GM23338 (cell line): ENCODE results near the gene PRDM11. TPM values are rescaled to one million over a fixed set of nuclear protein-coding genes. Genes with fewer than 3 reads are reported as not detected.

Source experiments
- ATAC-seq: fragments of 200-7000 bp; cut with Tn5 transposase; 3 replicates; pipeline ENCODE4 v1.9.1; 2020
- DNase-seq: peaks from one replicate; pipeline ENCODE4 v3.0.0-alpha.2; 2015; ENCODE audit warnings: low spot score
- H2AFZ ChIP-seq: fragments of 200-600 bp; sonication (generic); 2 replicates; pipeline ENCODE4 v1.8.0; 2016; ENCODE audit warnings: antibody characterized with exemption, mild to moderate bottlenecking, moderate library complexity
- H3F3A ChIP-seq: fragments of 200-600 bp; sonication (generic); replicated peaks from 2 replicates; pipeline ENCODE4 v1.8.0; 2017; ENCODE audit warnings: antibody characterized with exemption, mixed run types, low read depth
- H3K27ac ChIP-seq: fragments of 200-600 bp; sonication (generic); 2 replicates; pipeline ENCODE4 v1.6.1; 2016; ENCODE audit warnings: low read depth
- H3K27me3 ChIP-seq: fragments of 200-600 bp; sonication (generic); 2 replicates; pipeline ENCODE4 v1.8.0; 2016; ENCODE audit warnings: mild to moderate bottlenecking, mixed run types, moderate library complexity; ENCODE audit not compliant: insufficient read depth
- H3K36me3 ChIP-seq: fragments of 200-600 bp; sonication (generic); 2 replicates; pipeline ENCODE4 v1.8.0; 2016; ENCODE audit warnings: mild to moderate bottlenecking; ENCODE audit not compliant: insufficient read depth
- H3K4me1 ChIP-seq: fragments of 200-600 bp; sonication (generic); 2 replicates; pipeline ENCODE4 v1.8.0; 2016; ENCODE audit warnings: mild to moderate bottlenecking, moderate library complexity; ENCODE audit not compliant: insufficient read depth
- H3K4me2 ChIP-seq: fragments of 200-600 bp; sonication (generic); 2 replicates; pipeline ENCODE4 v1.7.1; 2017; ENCODE audit warnings: mixed run types
- H3K4me3 ChIP-seq: fragments of 200-600 bp; sonication (generic); 2 replicates; pipeline ENCODE4 v1.6.1; 2016; ENCODE audit warnings: mixed run types
- H3K79me2 ChIP-seq: fragments of 200-600 bp; sonication (generic); replicated peaks from 2 replicates; pipeline ENCODE4 v1.8.0; 2017; ENCODE audit warnings: mild to moderate bottlenecking; ENCODE audit not compliant: insufficient read depth
- H3K9me2 ChIP-seq: fragments of 200-600 bp; sonication (generic); 2 replicates; pipeline ENCODE4 v1.8.0; 2017; ENCODE audit not compliant: insufficient read depth
- H4K20me1 ChIP-seq: fragments of 200-600 bp; sonication (generic); replicated peaks from 2 replicates; pipeline ENCODE4 v1.8.0; 2017; ENCODE audit warnings: mild to moderate bottlenecking; ENCODE audit not compliant: insufficient read depth
- H3K27ac Mint-ChIP-seq: 2 replicates; pipeline ENCODE4 v1.8.0; 2020; ENCODE audit warnings: inconsistent platforms, mild to moderate bottlenecking, moderate library complexity, mixed read lengths
- H3K27me3 Mint-ChIP-seq: 3 replicates; pipeline ENCODE4 v1.8.0; 2022; ENCODE audit warnings: low read depth, mild to moderate bottlenecking, moderate library complexity, mixed read lengths, inconsistent platforms; ENCODE audit not compliant: insufficient read depth, poor library complexity
- H3K36me3 Mint-ChIP-seq: 3 replicates; pipeline ENCODE4 v1.8.0; 2021; ENCODE audit warnings: low read depth, mild to moderate bottlenecking, inconsistent platforms, moderate library complexity, mixed read lengths
- H3K4me1 Mint-ChIP-seq: 3 replicates; pipeline ENCODE4 v1.8.0; 2020; ENCODE audit warnings: mild to moderate bottlenecking, inconsistent platforms, mixed read lengths
- H3K4me3 Mint-ChIP-seq: 3 replicates; pipeline ENCODE4 v1.8.0; 2021; ENCODE audit warnings: moderate library complexity, mild to moderate bottlenecking, inconsistent platforms, mixed read lengths
- H3K9me3 Mint-ChIP-seq: 3 replicates; pipeline ENCODE4 v1.8.0; 2020; ENCODE audit warnings: moderate library complexity, mild to moderate bottlenecking, inconsistent platforms, mixed read lengths
- CREB1 ChIP-seq: fragments of 250-450 bp; sonication (Bioruptor Pico); IDR thresholded peaks from 2 replicates; pipeline ENCODE4 v1.5.0; 2020; ENCODE audit warnings: low read depth, mild to moderate bottlenecking, moderate library complexity
- EZH2 ChIP-seq: fragments of 200-600 bp; sonication (generic); IDR thresholded peaks from one replicate; pipeline ENCODE4 v1.8.0; 2017; ENCODE audit warnings: antibody characterized with exemption, mild to moderate bottlenecking, low read depth; ENCODE audit not compliant: unreplicated experiment
- EZH2phosphoT487 ChIP-seq: fragments of 200-600 bp; sonication (generic); IDR thresholded peaks from one replicate; pipeline ENCODE4 v1.8.1; 2018; ENCODE audit warnings: antibody characterized with exemption; ENCODE audit not compliant: unreplicated experiment
- JUNB ChIP-seq: IDR thresholded peaks from one replicate; pipeline ENCODE4 v1.6.1; 2016; ENCODE audit warnings: antibody characterized with exemption; ENCODE audit not compliant: unreplicated experiment
- NANOG ChIP-seq: IDR thresholded peaks from 2 replicates; pipeline ENCODE4 v1.6.1; 2016; ENCODE audit warnings: antibody characterized with exemption, borderline replicate concordance
- STAT1 ChIP-seq: IDR thresholded peaks from one replicate; pipeline ENCODE4 v1.6.1; 2016; ENCODE audit warnings: antibody characterized with exemption; ENCODE audit not compliant: unreplicated experiment
- ZNF114 ChIP-seq: fragments of 250-450 bp; sonication (Bioruptor Pico); IDR thresholded peaks from 2 replicates; pipeline ENCODE4 v1.5.0; 2020; ENCODE audit warnings: mild to moderate bottlenecking, moderate library complexity
- polyA plus RNA-seq: library from polyadenylated mRNA; unstranded; fragments of >200 nt; fragmentation: Nextera tagmentation; extraction: Ambion mirVana; gene quantifications from 2 replicates; pipeline ENCODE4 v1.2.1, GENCODE V29; 2016
- total RNA-seq: library from RNA; depleted of rRNA; stranded (reverse); fragments of >200 nt; shearing (Covaris generic); gene quantifications from 2 replicates; pipeline ENCODE4 v1.2.3, GENCODE V29; 2014
- TF ChIP-seq, protein P1 (sequence below): IDR thresholded peaks from one replicate; pipeline ENCODE4 v1.6.1; 2018; ENCODE audit warnings: antibody characterized with exemption; ENCODE audit not compliant: unreplicated experiment
- TF ChIP-seq, protein P2 (sequence below), 2 experiments: fragments of 200-600 bp in 1 of 2; sonication (generic) in 1 of 2; conservative IDR thresholded peaks; 2 replicates each; pipeline versions ENCODE4 v1.5.1 to v1.6.1; 2016 to 2017; ENCODE audit warnings: antibody characterized with exemption in 2 of 2, low read depth in 2 of 2, mild to moderate bottlenecking in 2 of 2, moderate library complexity in 1 of 2

The PRDM11 gene
- total and polyA plus RNA-seq, 2 experiments from 2014 or later, result 0.97 to 10.4 TPM

DNA sequence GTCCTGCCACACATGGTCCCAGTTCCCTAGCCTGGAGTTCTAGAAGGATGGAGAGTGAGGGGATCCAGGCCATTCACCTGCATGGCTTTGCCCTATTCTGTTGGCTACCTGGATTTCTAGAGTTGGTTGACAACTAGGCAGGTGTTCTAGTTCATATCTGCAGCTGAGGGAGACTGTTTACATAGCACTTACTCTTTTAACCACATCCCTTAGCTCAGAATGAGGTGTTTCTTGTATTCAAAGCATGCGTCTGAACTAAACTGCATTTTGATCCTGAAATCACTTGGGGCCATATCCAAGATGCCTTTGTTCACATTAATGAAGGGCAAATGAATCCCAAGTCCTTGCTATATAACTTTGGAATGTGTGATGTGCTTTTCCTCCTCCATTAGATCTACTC lies 78.8 kb downstream of the PRDM11 start:
- H3K36me3 ChIP-seq, result no peaks in the 10 kb centered on the region
- H3K4me3 Mint-ChIP-seq, result no peak overlapping the region
- DNase-seq (no peak), ATAC-seq (no peak)
- 0 out of 3 replicates have a peak, but pooled peaks cover under 1% of the 10 kb centered on the region for H3K4me1 Mint-ChIP-seq
- H3F3A ChIP-seq, result no peaks in the 10 kb centered on the region
- H3K36me3 Mint-ChIP-seq, result peaks cover 25% of the 10 kb centered on the region
- H3K9me2 ChIP-seq, result no peaks in the 10 kb centered on the region; the same call in 1 of the 2 replicates
- H3K27ac Mint-ChIP-seq, result no peak overlapping the region
- peaks cover 2% of the 10 kb centered on the region; the same call in 1 of the 2 replicates for H4K20me1 ChIP-seq
- H3K4me2 ChIP-seq, result no peak overlapping the region
- no peaks in the 10 kb centered on the region for H3K9me3 Mint-ChIP-seq
- no peak overlapping the region for H3K4me3 ChIP-seq
- H3K27me3 Mint-ChIP-seq, result peaks cover 2% of the 10 kb centered on the region
- H3K4me1 ChIP-seq, result no peaks in the 10 kb centered on the region
- TF ChIP-seq STAT1 (no peak), EZH2phosphoT487 (no peak), ZNF114 (CRISPR knock-in tag) (no peak), EZH2 (no peak), JUNB (no peak), NANOG (no peak)
- TF ChIP-seq, protein P1, sequence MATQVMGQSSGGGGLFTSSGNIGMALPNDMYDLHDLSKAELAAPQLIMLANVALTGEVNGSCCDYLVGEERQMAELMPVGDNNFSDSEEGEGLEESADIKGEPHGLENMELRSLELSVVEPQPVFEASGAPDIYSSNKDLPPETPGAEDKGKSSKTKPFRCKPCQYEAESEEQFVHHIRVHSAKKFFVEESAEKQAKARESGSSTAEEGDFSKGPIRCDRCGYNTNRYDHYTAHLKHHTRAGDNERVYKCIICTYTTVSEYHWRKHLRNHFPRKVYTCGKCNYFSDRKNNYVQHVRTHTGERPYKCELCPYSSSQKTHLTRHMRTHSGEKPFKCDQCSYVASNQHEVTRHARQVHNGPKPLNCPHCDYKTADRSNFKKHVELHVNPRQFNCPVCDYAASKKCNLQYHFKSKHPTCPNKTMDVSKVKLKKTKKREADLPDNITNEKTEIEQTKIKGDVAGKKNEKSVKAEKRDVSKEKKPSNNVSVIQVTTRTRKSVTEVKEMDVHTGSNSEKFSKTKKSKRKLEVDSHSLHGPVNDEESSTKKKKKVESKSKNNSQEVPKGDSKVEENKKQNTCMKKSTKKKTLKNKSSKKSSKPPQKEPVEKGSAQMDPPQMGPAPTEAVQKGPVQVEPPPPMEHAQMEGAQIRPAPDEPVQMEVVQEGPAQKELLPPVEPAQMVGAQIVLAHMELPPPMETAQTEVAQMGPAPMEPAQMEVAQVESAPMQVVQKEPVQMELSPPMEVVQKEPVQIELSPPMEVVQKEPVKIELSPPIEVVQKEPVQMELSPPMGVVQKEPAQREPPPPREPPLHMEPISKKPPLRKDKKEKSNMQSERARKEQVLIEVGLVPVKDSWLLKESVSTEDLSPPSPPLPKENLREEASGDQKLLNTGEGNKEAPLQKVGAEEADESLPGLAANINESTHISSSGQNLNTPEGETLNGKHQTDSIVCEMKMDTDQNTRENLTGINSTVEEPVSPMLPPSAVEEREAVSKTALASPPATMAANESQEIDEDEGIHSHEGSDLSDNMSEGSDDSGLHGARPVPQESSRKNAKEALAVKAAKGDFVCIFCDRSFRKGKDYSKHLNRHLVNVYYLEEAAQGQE, result no peak
- TF ChIP-seq, protein P2, sequence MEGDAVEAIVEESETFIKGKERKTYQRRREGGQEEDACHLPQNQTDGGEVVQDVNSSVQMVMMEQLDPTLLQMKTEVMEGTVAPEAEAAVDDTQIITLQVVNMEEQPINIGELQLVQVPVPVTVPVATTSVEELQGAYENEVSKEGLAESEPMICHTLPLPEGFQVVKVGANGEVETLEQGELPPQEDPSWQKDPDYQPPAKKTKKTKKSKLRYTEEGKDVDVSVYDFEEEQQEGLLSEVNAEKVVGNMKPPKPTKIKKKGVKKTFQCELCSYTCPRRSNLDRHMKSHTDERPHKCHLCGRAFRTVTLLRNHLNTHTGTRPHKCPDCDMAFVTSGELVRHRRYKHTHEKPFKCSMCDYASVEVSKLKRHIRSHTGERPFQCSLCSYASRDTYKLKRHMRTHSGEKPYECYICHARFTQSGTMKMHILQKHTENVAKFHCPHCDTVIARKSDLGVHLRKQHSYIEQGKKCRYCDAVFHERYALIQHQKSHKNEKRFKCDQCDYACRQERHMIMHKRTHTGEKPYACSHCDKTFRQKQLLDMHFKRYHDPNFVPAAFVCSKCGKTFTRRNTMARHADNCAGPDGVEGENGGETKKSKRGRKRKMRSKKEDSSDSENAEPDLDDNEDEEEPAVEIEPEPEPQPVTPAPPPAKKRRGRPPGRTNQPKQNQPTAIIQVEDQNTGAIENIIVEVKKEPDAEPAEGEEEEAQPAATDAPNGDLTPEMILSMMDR (conservative IDR thresholded peaks at IDR 0.05; ENCODE audit: low read depth in 2 of 2), result no peak
- no peak overlapping the region for H2AFZ ChIP-seq
- no peaks in the 10 kb centered on the region for H3K27me3 ChIP-seq
- no peak overlapping the region for H3K27ac ChIP-seq
- H3K79me2 ChIP-seq, result no peaks in the 10 kb centered on the region

DNA sequence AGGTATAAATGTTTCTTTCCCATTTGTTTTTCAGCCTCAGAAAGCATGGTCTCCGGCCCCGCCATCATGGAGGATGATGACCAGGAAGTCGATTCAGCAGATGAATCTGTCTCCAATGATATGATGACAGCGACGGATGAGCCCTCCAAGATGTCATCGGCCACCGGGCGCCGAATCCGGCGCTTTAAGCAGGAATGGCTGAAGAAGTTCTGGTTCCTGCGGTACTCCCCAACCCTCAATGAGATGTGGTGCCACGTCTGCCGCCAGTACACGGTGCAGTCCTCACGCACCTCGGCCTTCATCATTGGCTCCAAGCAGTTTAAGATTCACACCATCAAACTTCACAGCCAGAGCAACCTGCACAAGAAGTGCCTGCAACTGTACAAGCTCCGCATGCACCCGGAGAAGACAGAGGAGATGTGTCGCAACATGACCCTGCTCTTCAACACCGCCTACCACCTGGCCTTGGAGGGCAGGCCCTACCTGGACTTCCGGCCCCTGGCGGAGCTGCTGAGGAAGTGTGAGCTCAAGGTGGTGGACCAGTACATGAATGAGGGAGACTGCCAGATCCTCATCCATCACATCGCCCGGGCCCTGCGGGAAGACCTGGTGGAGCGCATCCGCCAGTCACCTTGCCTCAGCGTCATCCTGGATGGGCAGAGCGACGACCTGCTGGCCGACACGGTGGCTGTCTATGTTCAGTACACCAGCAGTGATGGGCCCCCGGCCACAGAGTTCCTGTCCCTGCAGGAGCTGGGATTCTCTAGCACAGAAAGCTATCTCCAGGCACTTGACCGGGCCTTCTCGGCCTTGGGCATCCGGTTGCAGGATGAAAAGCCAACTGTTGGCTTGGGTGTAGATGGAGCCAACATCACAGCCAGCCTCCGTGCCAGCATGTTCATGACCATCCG lies 79.8 kb downstream of the PRDM11 start:
- H3K4me3 Mint-ChIP-seq, result no peak overlapping the region
- no peak for TF ChIP-seq CREB1 (CRISPR knock-in tag)
- TF ChIP-seq JUNB, result no peak
- TF ChIP-seq NANOG, result no peak

More for the DNA sequence above, 79.8 kb downstream of the PRDM11 start:
- H3K27ac Mint-ChIP-seq, result no peak overlapping the region
- Histone ChIP-seq H3K27ac (no peak overlapping the region), H3K27me3 (no peaks in the 10 kb centered on the region), H4K20me1 (peaks cover 2% of the 10 kb centered on the region; the same call in 1 of the 2 replicates), H3K79me2 (no peaks in the 10 kb centered on the region), H3K4me1 (no peaks in the 10 kb centered on the region), H3K4me3 (no peak overlapping the region), H3K9me2 (no peaks in the 10 kb centered on the region; the same call in 1 of the 2 replicates), H2AFZ (no peak overlapping the region), H3K4me2 (no peak overlapping the region), H3F3A (no peaks in the 10 kb centered on the region), H3K36me3 (no peaks in the 10 kb centered on the region)
- no peaks in the 10 kb centered on the region for H3K9me3 Mint-ChIP-seq
- ATAC-seq, result no peak
- H3K27me3 Mint-ChIP-seq, result peaks cover 2% of the 10 kb centered on the region
- no peak for DNase-seq
- H3K4me1 Mint-ChIP-seq, result 0 out of 3 replicates have a peak, but pooled peaks cover 2% of the 10 kb centered on the region
- peaks cover 25% of the 10 kb centered on the region for H3K36me3 Mint-ChIP-seq
